ENCODE measurements around the gene VTI1A.

Gene VTI1A

DNA sequence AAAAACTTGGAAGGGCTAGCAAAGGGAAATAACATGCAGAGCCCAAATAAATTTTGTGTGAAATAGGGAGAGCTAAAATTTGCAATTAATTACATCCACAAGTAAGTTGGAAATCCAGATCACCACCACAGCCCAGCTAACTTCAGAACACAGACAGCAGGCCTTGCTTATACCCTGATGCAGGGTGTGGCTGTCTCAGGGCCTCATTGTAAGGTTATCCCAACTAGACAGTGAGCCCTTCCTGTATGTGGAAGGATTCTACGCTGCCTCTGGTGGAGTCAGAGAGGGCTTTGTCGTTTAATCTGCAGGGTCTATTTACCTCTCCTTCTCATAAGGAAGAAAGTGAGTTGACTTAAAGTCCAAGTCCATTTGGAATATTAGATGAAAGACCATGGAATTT is 322.1 kb downstream of the VTI1A start:
- ChIA-PET POLR2A (no interaction called here), CTCF (no interaction called here)
- Histone ChIP-seq H3K9me3 (ENCODE audit: control insufficient read depth, insufficient read depth, low read depth, low read length) (no peaks in the 10 kb centered on the region), H3K4me1 (ENCODE audit: control insufficient read depth, insufficient read depth, low read length) (0 out of 2 replicates have a peak, but pooled peaks cover 3% of the 10 kb centered on the region), H3K36me3 (ENCODE audit: control insufficient read depth in 2 of 2, insufficient read depth in 1 of 2, low read length in 2 of 2) (no peaks in the 10 kb centered on the region), H3K4me3 (ENCODE audit: low read depth, low read length) (no peak overlapping the region), H3K27ac (ENCODE audit: extremely low read depth, low read depth, low read length) (no peak overlapping the region)
- TF ChIP-seq ZNF266 (tag by site-specific recombination; IDR thresholded peaks at IDR 0.05; ENCODE audit: low read depth) = no peak
- no peak for TF ChIP-seq ZNF341 (tag by site-specific recombination; IDR thresholded peaks at IDR 0.05; ENCODE audit: low read depth)

DNA sequence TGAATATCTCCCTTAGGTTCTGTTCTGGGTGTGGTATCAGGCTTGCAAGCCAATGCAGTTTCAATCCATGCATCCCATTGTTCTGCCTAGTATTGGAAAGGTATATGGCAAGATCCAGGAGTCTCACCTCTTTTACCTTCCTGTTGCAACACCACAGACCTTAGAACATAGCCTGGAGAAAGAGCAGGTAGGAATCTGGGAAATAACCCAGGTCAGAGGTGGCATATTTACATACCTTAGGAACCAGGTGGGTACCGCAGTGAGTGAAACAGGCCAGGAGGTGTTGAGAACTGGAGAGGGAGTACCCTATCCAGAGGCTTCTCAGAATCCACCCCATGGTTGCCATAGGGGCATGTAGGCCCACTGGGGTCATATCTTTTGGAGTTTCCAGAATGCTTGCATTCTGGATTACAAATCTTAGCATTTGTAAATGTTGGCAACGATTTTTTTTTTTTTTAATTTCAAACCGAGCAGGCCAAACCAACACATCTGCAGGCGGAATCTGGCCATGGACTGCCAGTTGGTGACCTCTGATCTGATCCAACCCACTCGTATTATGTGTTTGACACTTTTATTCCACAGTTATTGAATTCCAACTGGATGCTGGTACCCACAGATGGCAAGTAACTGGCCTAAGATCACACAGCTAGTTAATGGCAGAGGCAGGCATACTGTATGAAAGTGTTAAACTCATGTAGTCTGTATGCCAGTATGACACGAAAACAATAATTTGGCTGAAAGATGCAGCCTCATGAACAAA is 322.8 kb downstream of the VTI1A start:
- Histone ChIP-seq H3K9me3 (ENCODE audit: control insufficient read depth, insufficient read depth, low read depth, low read length) (no peaks in the 10 kb centered on the region), H3K4me3 (ENCODE audit: low read depth, low read length) (no peak overlapping the region), H3K36me3 (ENCODE audit: control insufficient read depth in 2 of 2, insufficient read depth in 1 of 2, low read length in 2 of 2) (no peaks in the 10 kb centered on the region), H3K4me1 (ENCODE audit: control insufficient read depth, insufficient read depth, low read length) (0 out of 2 replicates have a peak, but pooled peaks cover 3% of the 10 kb centered on the region), H3K27ac (ENCODE audit: extremely low read depth, low read depth, low read length) (no peak overlapping the region)
- ChIA-PET CTCF (no interaction called here), POLR2A (interaction anchor here (0.7 kb wide), 1 partner anchor 656 kb away, joined by 5 read pairs; no protein-coding TSS in a partner anchor)
- no peak for TF ChIP-seq ZNF701 (tag by site-specific recombination; IDR thresholded peaks at IDR 0.05)
- TF ChIP-seq SP2 (tag by site-specific recombination; IDR thresholded peaks at IDR 0.05) = no peak
- no peak for TF ChIP-seq ZNF169 (tag by site-specific recombination; IDR thresholded peaks at IDR 0.05)
- TF ChIP-seq ZNF571 (tag by site-specific recombination; IDR thresholded peaks at IDR 0.05) = no peak
- no peak for TF ChIP-seq ZFP37 (tag by site-specific recombination; IDR thresholded peaks at IDR 0.05)
- TF ChIP-seq KLF8 (tag by site-specific recombination; IDR thresholded peaks at IDR 0.05) = no peak
- no peak for TF ChIP-seq SCRT2 (tag by site-specific recombination; IDR thresholded peaks at IDR 0.05)
- no peak for TF ChIP-seq ZNF23 (tag by site-specific recombination; IDR thresholded peaks at IDR 0.05; ENCODE audit: borderline replicate concordance)
- TF ChIP-seq, protein P1, sequence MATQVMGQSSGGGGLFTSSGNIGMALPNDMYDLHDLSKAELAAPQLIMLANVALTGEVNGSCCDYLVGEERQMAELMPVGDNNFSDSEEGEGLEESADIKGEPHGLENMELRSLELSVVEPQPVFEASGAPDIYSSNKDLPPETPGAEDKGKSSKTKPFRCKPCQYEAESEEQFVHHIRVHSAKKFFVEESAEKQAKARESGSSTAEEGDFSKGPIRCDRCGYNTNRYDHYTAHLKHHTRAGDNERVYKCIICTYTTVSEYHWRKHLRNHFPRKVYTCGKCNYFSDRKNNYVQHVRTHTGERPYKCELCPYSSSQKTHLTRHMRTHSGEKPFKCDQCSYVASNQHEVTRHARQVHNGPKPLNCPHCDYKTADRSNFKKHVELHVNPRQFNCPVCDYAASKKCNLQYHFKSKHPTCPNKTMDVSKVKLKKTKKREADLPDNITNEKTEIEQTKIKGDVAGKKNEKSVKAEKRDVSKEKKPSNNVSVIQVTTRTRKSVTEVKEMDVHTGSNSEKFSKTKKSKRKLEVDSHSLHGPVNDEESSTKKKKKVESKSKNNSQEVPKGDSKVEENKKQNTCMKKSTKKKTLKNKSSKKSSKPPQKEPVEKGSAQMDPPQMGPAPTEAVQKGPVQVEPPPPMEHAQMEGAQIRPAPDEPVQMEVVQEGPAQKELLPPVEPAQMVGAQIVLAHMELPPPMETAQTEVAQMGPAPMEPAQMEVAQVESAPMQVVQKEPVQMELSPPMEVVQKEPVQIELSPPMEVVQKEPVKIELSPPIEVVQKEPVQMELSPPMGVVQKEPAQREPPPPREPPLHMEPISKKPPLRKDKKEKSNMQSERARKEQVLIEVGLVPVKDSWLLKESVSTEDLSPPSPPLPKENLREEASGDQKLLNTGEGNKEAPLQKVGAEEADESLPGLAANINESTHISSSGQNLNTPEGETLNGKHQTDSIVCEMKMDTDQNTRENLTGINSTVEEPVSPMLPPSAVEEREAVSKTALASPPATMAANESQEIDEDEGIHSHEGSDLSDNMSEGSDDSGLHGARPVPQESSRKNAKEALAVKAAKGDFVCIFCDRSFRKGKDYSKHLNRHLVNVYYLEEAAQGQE (tag by site-specific recombination; IDR thresholded peaks at IDR 0.05) = no peak
- TF ChIP-seq ZBTB7A (tag by site-specific recombination; IDR thresholded peaks at IDR 0.05; ENCODE audit: low read depth) = no peak
- TF ChIP-seq ZNF621 (tag by site-specific recombination; IDR thresholded peaks at IDR 0.05) = no peak

DNA sequence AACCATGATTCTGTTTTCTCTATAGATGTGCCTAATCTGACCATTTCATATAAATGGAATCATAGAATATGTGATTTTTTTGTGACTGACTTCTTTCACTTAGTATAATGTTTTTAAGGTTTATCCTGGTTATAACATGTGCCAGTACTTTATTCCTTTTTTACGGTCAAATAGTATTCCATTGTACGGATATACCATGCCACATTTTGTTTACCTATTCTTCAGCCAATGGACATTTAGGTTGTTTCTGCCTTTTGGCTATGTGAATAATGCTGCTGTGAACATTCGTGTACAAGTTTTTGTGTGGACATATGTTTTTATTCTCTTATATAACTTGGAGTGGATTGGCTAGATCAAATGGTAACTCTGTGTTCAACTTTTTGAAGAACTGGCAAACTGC is 324.7 kb downstream of the VTI1A start:
- POLR2A ChIA-PET = no interaction called here
- CTCF ChIA-PET = no interaction called here
- TF ChIP-seq ZNF354C (tag by site-specific recombination; IDR thresholded peaks at IDR 0.05; ENCODE audit: borderline replicate concordance, low read depth) (no peak), ZNF146 (tag by site-specific recombination; IDR thresholded peaks at IDR 0.05) (peak; percentile 66)

DNA sequence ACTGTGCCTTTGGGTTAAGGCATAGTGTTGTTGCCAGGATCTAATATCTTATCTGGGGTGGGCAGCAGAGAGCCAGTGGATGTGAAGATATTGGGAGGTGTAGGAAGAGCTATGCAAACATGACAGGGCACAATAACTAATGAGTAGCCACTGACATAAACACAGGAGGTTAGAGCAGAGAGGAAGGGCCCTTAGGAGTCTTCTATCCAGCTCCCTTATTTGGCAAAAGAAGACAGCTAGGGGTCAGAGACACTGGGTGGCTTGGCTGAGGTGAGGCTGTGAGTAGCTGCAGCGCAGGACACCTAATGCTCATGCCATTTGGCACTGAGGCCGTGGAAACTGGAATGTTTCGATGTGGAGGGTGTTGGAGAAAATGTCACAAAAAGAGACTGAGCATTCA is 326.8 kb downstream of the VTI1A start:
- H3K27ac ChIP-seq (ENCODE audit: extremely low read depth, low read depth, low read length) = no peak overlapping the region
- H3K36me3 ChIP-seq (ENCODE audit: control insufficient read depth in 2 of 2, insufficient read depth in 1 of 2, low read length in 2 of 2) = no peaks in the 10 kb centered on the region
- no peak overlapping the region for H3K4me3 ChIP-seq (ENCODE audit: low read depth, low read length)
- no peaks in the 10 kb centered on the region for H3K9me3 ChIP-seq (ENCODE audit: control insufficient read depth, insufficient read depth, low read depth, low read length)
- peaks cover 11% of the 10 kb centered on the region for H3K4me1 ChIP-seq (ENCODE audit: control insufficient read depth, insufficient read depth, low read length)
- POLR2A ChIA-PET = interaction anchor here (0.7 kb wide), 1 partner anchor 66 kb away, joined by 4 read pairs; no protein-coding TSS in a partner anchor
- CTCF ChIA-PET = interaction anchor here (0.6 to 0.8 kb wide), 2 partner anchors 49 to 439 kb away, joined by 3 read pairs; no protein-coding TSS in a partner anchor
- no peak for TF ChIP-seq ZSCAN16 (tag by site-specific recombination; IDR thresholded peaks at IDR 0.05)
- TF ChIP-seq, protein P2, sequence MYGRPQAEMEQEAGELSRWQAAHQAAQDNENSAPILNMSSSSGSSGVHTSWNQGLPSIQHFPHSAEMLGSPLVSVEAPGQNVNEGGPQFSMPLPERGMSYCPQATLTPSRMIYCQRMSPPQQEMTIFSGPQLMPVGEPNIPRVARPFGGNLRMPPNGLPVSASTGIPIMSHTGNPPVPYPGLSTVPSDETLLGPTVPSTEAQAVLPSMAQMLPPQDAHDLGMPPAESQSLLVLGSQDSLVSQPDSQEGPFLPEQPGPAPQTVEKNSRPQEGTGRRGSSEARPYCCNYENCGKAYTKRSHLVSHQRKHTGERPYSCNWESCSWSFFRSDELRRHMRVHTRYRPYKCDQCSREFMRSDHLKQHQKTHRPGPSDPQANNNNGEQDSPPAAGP (tag by site-specific recombination; IDR thresholded peaks at IDR 0.05) = no peak
- TF ChIP-seq, protein P3, sequence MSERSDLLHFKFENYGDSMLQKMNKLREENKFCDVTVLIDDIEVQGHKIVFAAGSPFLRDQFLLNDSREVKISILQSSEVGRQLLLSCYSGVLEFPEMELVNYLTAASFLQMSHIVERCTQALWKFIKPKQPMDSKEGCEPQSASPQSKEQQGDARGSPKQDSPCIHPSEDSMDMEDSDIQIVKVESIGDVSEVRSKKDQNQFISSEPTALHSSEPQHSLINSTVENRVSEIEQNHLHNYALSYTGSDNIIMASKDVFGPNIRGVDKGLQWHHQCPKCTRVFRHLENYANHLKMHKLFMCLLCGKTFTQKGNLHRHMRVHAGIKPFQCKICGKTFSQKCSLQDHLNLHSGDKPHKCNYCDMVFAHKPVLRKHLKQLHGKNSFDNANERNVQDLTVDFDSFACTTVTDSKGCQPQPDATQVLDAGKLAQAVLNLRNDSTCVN (tag by site-specific recombination; optimal IDR thresholded peaks at IDR 0.05) = no peak

More for the DNA sequence above, 324.7 kb downstream of the VTI1A start:
- Histone ChIP-seq H3K27ac (ENCODE audit: extremely low read depth, low read depth, low read length) (no peak overlapping the region), H3K4me3 (ENCODE audit: low read depth, low read length) (no peak overlapping the region), H3K4me1 (ENCODE audit: control insufficient read depth, insufficient read depth, low read length) (peaks cover 11% of the 10 kb centered on the region; the same call in 1 of the 2 replicates), H3K9me3 (ENCODE audit: control insufficient read depth, insufficient read depth, low read depth, low read length) (no peaks in the 10 kb centered on the region), H3K36me3 (ENCODE audit: control insufficient read depth in 2 of 2, insufficient read depth in 1 of 2, low read length in 2 of 2) (no peaks in the 10 kb centered on the region)
